GM12892 (cell line): ENCODE data around the gene NTHL1.
A peak's percentile ranks its signal among the peaks of the same experiment; 100 is the strongest.

ENCODE experiments used
- POLR2A ChIP-seq: IDR thresholded peaks from 2 replicates; pipeline ENCODE4 v1.6.1; 2011; ENCODE audit warnings: low read depth, low read length, control low read depth
- POLR2AphosphoS5 ChIP-seq: IDR thresholded peaks from 2 replicates; pipeline ENCODE4 v1.6.1; 2011; ENCODE audit warnings: low read depth, low read length, control low read depth

GRCh38 chr16:1990351-1991134 lies 57.1 kb downstream of the NTHL1 start:
- TF ChIP-seq POLR2A (peak; percentile 7; the same call in 1 of the 2 replicates), POLR2AphosphoS5 (no peak)
